ENCODE results near the gene PTPN23. TPM values are rescaled to one million over a fixed set of nuclear protein-coding genes. Genes with fewer than 3 reads are reported as not detected.
A peak's percentile ranks its signal among the peaks of the same experiment; 100 is the strongest.
"Not testable (repeated sequence)": the region's sequence is repeated elsewhere in the genome, so short reads cannot be mapped to it uniquely, and the experiment has no call there.

The PTPN23 gene
- total RNA-seq, 1 experiment from 2014 or later, result 13.9 TPM

- DNase-seq (ENCODE audit: low spot score), result peak; percentile 25
These were observed 61.2 kb downstream of the PTPN23 start for GRCh38 chr3:47441796-47442551.

GRCh38 chr3:47443611-47443995 is 62.8 kb downstream of the PTPN23 start:
- peak; percentile 57 for DNase-seq (ENCODE audit: low spot score)

GRCh38 chr3:47444103-47444502 is 63.3 kb downstream of the PTPN23 start:
- DNase-seq (ENCODE audit: low spot score), result no peak

DNA sequence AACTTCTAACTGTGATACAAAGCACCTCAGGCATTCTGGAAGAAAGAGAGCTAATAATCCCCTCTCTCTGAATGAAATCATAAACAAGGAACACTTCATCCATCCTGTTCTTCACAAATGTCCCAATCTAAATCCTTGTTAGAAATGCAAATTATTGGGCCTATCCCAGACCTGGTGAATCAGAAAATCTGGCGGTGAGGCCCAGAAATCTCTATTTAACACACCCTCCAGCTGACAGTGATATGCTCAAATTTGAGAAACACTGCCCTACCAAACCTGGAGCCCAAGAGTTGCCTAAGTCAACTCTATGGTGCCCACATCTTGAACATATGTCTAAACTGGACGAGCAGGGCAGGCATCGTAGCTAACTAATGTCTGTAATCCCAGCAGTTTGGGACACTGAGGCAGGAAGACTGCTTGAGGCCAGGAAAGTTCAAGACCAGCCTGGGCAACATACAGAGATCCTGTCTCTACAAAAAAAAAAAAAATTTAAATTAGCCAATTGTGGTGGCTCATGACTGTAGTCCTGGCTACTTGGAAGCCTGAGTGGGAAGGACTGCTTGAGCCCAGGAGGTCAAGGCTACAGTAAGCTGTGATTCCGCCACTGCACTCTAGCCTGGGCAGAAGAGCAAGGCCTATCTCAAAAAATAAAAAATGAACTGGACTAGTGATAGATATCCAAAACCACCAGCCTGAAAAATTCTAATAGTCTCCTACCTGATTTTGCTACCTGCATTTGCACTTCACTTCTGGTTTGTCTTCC is 71.8 kb downstream of the PTPN23 start:
- no peak for DNase-seq (ENCODE audit: low spot score)

DNA sequence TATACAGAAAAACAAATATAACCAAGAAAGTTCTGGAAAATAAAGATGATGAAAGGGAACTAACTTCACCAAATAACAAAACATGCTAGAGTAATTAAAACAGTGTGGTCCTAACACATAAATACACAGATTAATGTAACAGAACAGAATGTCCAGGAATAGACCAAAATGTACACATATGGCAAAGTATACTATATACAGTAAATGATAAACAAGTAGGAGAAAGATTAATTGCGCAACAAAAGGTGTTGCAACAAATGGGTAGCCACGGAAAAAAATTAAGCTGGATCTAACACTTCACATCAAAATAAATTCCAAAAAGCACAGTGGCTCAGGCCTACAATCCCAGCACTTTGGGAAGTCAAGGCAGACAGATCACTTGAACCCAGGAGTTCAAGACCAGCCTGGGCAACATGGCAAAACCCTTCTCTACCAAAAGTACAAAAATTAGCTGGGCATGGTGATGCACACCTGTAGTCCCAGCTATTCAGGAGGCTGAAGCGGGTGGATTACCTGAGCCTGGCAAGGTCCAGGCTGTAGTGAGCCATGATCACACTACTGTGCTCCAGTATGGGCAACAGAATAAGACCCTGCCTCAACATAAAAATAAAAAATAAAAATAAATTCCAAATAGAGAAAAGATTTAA is 75.1 kb downstream of the PTPN23 start:
- no peak for DNase-seq (ENCODE audit: low spot score)

DNA sequence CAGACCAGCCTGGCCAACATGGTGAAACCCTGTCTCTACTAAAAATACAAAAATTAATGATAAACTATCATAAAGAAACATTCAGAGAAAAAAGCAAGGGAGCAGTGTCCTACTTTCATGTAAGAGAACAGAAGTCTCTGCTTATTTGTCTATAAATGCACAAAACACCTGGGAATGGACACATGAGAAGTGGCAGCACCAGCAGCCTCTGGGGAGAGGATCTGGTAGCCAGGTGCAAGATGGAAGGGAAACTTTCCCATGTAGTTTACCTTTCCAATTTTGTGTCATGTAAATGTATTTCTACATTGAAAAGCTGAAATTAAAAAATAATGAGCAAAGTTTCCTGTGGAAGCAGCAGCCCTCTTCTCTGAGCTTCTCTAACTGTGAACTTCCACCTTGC is 76.2 kb downstream of the PTPN23 start:
- no peak for DNase-seq (ENCODE audit: low spot score)

GRCh38 chr3:47459534-47460085 is 78.8 kb downstream of the PTPN23 start:
- DNase-seq (ENCODE audit: low spot score), result not testable (repeated sequence)

Other genes starting within 250 kb of the PTPN23 start
- gene SETD2, start 216.9 kb upstream of the PTPN23 start, total RNA-seq (2014; rRNA removed; shearing (Covaris generic)), result 8.7 and 13.4 TPM in 2 replicates
- 28.7 and 31.7 TPM in 2 replicates for gene KIF9, start 98.2 kb upstream of the PTPN23 start, total RNA-seq (2014; rRNA removed; shearing (Covaris generic))
- 11.5 TPM in 2 replicates for gene KLHL18, start 98.1 kb upstream of the PTPN23 start, total RNA-seq (2014; rRNA removed; shearing (Covaris generic))
- 83.0 and 88.1 TPM in 2 replicates for gene SCAP, start 94.9 kb downstream of the PTPN23 start, total RNA-seq (2014; rRNA removed; shearing (Covaris generic))
- gene ELP6, start 132.7 kb downstream of the PTPN23 start, total RNA-seq (2014; rRNA removed; shearing (Covaris generic)), result 34.9 and 41.2 TPM in 2 replicates
- gene CSPG5, start 197.8 kb downstream of the PTPN23 start, total RNA-seq (2014; rRNA removed; shearing (Covaris generic)), result 1.2 and 2.1 TPM in 2 replicates